Measurements from ENCODE around the gene ACTN4.

ACTN4 gene

DNA sequence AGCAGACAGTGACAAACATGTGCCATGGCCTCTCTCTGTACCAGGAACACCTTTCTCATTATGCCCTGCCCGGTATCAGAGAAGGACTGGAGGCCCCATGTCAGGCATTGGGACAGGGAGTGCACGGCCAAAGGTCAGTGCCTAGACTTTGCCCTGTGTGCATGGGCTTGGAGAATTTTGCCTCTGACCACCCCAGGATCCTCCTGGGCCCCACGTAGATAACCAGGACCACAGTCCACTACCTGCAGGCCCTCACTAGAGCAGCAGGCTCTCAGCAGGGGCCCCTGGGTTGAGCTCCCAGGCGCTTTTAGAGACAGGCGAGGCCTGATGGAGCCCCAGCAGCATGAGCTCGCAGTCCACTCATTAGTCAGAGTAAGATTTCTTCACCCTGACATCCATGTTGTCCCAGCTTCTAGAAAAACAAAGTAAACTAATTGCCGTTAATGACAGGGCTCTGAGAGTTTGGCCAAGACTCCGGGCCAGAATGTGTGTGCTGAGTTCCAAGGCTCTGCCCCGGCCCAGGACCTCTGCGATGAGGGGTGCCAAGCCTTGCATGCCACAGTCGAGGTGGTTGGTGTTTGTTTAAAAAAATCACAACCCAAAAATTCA, 54.1 kb downstream of the ACTN4 start:
- no peak for DNase-seq (ENCODE audit: low spot score)

DNA sequence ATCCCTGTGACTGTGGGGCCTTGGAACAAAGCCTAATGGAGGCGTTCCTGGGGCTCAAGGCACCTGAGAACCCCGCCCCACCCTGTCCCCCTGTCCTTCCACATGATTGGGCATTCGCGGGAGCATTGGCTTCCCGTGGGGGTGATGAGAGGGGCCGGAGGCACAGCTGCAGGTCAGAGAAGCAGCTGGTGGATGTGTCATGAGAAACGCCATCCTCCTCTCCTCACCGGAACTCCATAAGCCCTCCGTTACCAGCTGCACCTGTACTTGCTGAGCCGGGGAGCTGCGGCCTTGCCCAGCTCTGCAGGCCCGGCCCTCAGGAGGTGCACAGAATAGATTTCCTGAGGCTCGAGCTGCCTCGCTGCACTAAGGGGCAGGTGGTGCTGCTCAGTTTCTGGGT, 54.8 kb downstream of the ACTN4 start:
- TF ChIP-seq, protein P1, sequence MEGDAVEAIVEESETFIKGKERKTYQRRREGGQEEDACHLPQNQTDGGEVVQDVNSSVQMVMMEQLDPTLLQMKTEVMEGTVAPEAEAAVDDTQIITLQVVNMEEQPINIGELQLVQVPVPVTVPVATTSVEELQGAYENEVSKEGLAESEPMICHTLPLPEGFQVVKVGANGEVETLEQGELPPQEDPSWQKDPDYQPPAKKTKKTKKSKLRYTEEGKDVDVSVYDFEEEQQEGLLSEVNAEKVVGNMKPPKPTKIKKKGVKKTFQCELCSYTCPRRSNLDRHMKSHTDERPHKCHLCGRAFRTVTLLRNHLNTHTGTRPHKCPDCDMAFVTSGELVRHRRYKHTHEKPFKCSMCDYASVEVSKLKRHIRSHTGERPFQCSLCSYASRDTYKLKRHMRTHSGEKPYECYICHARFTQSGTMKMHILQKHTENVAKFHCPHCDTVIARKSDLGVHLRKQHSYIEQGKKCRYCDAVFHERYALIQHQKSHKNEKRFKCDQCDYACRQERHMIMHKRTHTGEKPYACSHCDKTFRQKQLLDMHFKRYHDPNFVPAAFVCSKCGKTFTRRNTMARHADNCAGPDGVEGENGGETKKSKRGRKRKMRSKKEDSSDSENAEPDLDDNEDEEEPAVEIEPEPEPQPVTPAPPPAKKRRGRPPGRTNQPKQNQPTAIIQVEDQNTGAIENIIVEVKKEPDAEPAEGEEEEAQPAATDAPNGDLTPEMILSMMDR (IDR thresholded peaks at IDR 0.05) = no peak
- Histone ChIP-seq H3K27ac (peak overlapping the region; percentile 69 to 97), H3K4me3 (no peak overlapping the region)
- DNase-seq (ENCODE audit: low spot score) = no peak

More for the DNA sequence above, 54.1 kb downstream of the ACTN4 start:
- Histone ChIP-seq H3K27ac (peak overlapping the region; percentile 69 to 97), H3K4me3 (no peak overlapping the region)
- TF ChIP-seq, protein P1 (IDR thresholded peaks at IDR 0.05) = no peak

DNA sequence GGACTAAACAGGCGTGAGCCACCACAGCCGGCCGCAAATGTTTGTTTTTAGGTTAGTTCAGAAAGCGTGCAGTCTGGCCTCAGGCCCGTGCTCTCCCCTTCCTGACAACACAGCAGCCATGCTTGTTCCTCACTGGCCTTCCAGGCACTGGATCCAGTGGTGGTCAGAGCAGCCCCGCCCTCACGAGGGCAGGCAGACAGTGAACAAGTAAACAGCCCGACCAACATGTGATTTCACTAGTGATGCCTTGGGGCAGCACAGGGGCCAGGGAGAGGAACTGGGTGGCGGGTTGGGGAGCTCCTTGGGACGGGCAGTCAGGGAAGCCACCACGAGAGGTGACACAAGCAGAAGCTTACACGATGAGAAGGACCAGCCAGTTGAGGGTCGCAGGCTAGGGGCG, 56.1 kb downstream of the ACTN4 start:
- H3K27ac ChIP-seq = peak overlapping the region; percentile 30 to 97
- no peak overlapping the region for H3K4me3 ChIP-seq
- TF ChIP-seq, protein P1 (IDR thresholded peaks at IDR 0.05) = no peak
- no peak for DNase-seq (ENCODE audit: low spot score)

DNA sequence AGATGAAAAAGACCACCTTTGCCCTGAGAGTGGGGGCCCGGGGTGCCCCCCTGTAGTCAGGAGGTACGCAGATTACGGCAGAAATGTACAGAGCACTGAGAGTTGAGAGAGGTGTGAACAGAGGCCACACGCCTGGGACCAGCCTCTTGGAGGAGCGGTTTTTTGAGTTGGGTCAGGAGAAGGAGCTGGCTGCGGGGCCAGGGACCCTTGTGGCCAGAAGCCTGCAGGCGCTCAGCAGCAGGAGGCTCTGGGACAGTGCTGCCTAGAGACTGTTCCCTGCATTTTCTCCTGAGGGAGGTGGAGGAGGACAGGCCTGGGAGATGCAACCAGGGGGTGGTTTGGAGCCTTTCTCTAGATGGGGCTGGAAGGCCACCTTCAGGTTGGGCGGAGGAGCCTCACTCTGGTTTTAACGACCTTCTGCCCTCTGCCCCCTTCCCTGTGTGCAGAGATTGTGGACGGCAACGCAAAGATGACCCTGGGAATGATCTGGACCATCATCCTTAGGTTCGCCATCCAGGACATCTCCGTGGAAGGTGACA, 57.1 kb downstream of the ACTN4 start:
- DNase-seq (ENCODE audit: low spot score) = no peak
- TF ChIP-seq, protein P1 (IDR thresholded peaks at IDR 0.05) = no peak
- Histone ChIP-seq H3K27ac (peak overlapping the region in 1 of 2 donors; percentile 97), H3K4me3 (no peak overlapping the region)

DNA sequence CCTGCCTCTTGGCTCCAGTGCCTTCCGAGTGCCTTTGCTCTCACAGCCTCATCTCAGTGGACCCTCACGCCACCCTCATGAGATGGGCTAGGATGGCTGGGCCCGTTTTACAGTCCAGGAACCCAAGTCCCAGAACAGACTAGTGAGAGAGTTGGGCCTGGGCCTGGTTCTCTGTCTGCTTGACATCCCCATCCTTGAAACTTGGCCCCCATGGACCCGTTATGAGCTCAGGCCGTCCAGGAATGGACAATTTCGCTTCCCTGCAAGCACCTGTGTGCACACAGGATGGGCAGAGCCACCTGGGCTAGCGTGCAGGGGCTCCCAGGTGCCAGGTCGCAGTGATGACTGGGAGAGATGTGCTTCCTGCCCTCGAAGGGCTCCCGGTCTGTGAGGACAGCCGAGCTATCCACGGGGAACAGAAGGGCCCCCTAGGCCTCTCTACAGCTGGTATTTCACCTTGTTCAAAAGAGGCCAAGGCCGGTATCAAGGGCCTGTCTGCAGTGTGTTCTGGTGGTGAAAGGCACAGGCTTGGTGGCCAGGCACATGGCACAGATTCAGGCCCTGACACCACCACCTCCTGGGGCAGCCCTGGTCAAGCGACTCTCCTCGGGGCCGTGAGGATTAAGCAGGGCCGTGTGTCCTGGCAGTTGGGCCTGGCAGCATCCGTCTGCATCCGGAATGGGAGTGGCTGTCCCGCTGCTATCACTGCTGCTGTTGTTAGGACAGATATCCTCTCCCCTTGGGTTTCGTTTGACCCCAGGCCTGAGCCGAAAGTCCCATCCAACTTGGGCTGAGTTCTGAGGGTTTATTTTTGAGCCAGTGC, 58.0 kb downstream of the ACTN4 start:
- DNase-seq (ENCODE audit: low spot score) = no peak
- Histone ChIP-seq H3K27ac (peak overlapping the region; percentile 4 to 97), H3K4me3 (no peak overlapping the region)
- TF ChIP-seq, protein P1 (IDR thresholded peaks at IDR 0.05) = no peak

DNA sequence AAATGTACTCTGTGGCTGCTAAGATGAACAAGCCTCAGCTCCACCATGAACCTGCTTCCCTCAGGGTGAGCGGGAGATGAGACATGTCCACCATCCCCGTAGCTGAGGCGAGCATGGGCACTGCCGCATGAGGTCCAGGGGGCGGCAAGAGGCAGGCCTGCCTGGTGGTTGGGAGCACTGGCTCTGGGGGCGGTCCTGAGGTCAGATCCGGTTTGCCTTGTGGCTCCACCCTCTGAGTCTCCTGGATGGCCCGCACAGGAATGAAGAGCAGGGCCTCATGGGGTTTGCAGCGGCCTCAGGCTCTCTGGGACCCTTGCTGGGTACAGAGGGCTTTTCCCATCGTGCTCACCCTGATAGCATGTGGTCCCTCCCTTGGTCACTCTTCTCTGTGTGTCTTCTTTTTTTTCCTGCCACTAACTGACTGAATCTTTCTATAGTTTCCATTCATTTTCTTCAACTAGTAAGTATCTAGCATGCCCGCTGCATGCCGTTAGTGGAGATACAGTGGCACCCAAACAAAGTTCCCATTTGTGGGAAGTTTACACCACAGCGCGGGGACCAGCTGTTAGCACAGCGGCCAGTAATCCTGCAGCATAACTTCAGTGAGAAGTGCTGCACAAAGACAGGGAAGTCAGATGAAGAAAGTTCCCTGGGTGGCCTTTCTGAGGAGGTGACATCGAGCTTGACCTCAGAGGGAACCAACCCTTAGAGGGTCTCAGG, 59.5 kb downstream of the ACTN4 start:
- TF ChIP-seq, protein P1 (IDR thresholded peaks at IDR 0.05) = no peak
- no peak for DNase-seq (ENCODE audit: low spot score)
- Histone ChIP-seq H3K27ac (peak overlapping the region; percentile 58 to 97), H3K4me3 (no peak overlapping the region)
